LNCAP (cell line): ENCODE results near the gene ASCL4.

ENCODE experiments used
- TF ChIP-seq, protein P1 (sequence below): fragments of 450-650 bp; IDR thresholded peaks from 2 replicates; pipeline ENCODE4 v1.5.1; 2017; ENCODE audit warnings: mild to moderate bottlenecking

ASCL4 gene

DNA sequence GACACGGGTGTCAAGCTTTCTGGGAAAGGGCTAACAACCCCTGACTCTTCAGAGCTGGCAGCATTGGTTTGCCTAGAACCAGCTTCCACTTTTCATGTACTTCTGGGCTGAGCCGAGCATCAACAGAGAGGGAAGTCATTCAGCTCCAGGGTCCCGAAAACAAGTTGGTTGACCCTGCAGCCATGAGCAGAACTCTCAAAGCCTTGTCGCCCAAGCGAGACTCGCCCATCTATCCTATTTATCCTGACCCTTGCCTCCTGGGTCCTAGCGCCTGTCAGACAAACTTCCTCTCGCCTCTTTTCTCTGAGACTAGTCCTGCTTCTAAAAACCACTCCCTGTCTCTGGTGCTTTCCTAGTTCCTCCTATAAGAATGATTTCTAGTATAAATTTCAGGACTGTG is 47.9 kb downstream of the ASCL4 start:
- TF ChIP-seq, protein P1, sequence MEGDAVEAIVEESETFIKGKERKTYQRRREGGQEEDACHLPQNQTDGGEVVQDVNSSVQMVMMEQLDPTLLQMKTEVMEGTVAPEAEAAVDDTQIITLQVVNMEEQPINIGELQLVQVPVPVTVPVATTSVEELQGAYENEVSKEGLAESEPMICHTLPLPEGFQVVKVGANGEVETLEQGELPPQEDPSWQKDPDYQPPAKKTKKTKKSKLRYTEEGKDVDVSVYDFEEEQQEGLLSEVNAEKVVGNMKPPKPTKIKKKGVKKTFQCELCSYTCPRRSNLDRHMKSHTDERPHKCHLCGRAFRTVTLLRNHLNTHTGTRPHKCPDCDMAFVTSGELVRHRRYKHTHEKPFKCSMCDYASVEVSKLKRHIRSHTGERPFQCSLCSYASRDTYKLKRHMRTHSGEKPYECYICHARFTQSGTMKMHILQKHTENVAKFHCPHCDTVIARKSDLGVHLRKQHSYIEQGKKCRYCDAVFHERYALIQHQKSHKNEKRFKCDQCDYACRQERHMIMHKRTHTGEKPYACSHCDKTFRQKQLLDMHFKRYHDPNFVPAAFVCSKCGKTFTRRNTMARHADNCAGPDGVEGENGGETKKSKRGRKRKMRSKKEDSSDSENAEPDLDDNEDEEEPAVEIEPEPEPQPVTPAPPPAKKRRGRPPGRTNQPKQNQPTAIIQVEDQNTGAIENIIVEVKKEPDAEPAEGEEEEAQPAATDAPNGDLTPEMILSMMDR = no peak
